ENCODE results near the gene FBXO46.
"Not testable (repeated sequence)": the region's sequence is repeated elsewhere in the genome, so short reads cannot be mapped to it uniquely, and the experiment has no call there.

Gene FBXO46

GRCh38 chr19:45692187-45693105 is 38.2 kb downstream of the FBXO46 start, which contains the start of gene QPCTL:
Gene QPCTL, plus strand, starts transcription at chr19:45692666. Its CDS starts 38 bp downstream, at chr19:45692704.
- TF ChIP-seq POLR2A (IDR thresholded peaks at IDR 0.05; ENCODE audit: low read depth, low read length) (peak; percentile 91), POLR2AphosphoS5 (IDR thresholded peaks at IDR 0.05; ENCODE audit: low read depth, low read length) (peak; percentile 82), TAF1 (IDR thresholded peaks at IDR 0.05; ENCODE audit: borderline replicate concordance, low read depth, low read length) (0 out of 2 replicates have a peak, but pooled peaks have one; percentile 31)
- peak; percentile 99 for FAIRE-seq
- DNase-seq (ENCODE audit: insufficient read length), result peak; percentile 94

- FAIRE-seq (no peak), DNase-seq (ENCODE audit: insufficient read length) (peak; percentile 81)
- TF ChIP-seq POLR2AphosphoS5 (IDR thresholded peaks at IDR 0.05; ENCODE audit: low read depth, low read length) (peak; percentile 99), POLR2A (IDR thresholded peaks at IDR 0.05; ENCODE audit: low read depth, low read length) (peak; percentile 99), TAF1 (IDR thresholded peaks at IDR 0.05; ENCODE audit: borderline replicate concordance, low read depth, low read length) (peak; percentile 84; the same call in 1 of the 2 replicates)
These were observed 39.0 kb downstream of the FBXO46 start, which contains the start of gene SNRPD2 for GRCh38 chr19:45691516-45692186. Gene SNRPD2, minus strand, starts transcription at chr19:45691953. Its CDS starts 65 bp downstream, at chr19:45691888.

DNA sequence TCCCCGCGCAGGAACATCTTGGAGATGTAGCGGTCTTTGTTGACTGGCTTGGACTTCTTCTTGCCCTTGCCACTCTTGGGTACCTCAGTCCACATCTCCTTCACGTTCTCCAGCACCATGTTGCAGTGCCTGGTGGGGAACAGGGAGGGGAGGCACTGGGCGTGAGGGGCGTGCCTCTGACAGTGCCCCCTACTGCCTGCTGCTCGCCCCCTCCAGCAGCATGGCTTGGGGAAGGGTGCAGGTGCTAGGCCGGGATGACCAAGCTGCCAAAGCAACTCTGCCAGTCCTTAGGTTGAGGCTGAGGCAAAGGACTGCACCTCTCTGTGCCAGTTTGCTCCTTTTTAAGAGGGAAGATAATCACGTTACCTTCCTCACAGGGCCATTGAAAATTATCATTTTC is 43.1 kb downstream of the FBXO46 start:
- TF ChIP-seq POLR2A (IDR thresholded peaks at IDR 0.05; ENCODE audit: low read depth, low read length), result peak; percentile 35; the same call in 1 of the 2 replicates
- no peak for TF ChIP-seq POLR2AphosphoS5 (IDR thresholded peaks at IDR 0.05; ENCODE audit: low read depth, low read length)
- FAIRE-seq (no peak), DNase-seq (ENCODE audit: insufficient read length) (no peak)

GRCh38 chr19:45685045-45685444 is 45.7 kb downstream of the FBXO46 start:
- not testable (repeated sequence) for FAIRE-seq; DNase-seq (ENCODE audit: insufficient read length)

GRCh38 chr19:45682908-45683307 is 47.8 kb downstream of the FBXO46 start:
- DNase-seq (ENCODE audit: insufficient read length), result no peak
- TF ChIP-seq POLR2A (IDR thresholded peaks at IDR 0.05; ENCODE audit: low read depth, low read length), result no peak
- no peak for TF ChIP-seq TAF1 (IDR thresholded peaks at IDR 0.05; ENCODE audit: borderline replicate concordance, low read depth, low read length)
- no peak for TF ChIP-seq POLR2AphosphoS5 (IDR thresholded peaks at IDR 0.05; ENCODE audit: low read depth, low read length)
- FAIRE-seq, result no peak

DNA sequence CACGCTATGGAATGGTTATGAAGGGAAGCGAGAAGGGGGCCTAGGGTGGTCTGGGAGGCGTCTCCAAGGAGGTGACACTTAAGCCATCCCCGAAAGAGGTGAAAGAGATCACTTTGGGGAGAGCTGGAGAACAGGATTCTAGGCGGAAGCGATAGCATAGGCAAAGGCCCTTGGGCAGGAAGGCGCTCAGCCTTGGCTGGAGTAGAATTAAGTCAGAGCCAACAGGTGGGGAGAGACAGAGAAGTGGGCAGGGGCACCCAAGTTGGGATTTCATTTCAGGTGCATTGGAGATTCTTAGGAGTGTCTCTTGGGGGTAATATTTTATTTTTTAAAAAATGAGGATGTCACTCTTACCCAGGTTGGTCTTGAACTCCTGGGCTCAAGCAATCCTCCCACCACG is 48.6 kb downstream of the FBXO46 start:
- FAIRE-seq (no peak), DNase-seq (ENCODE audit: insufficient read length) (no peak)
- no peak for TF ChIP-seq POLR2AphosphoS5 (IDR thresholded peaks at IDR 0.05; ENCODE audit: low read depth, low read length)
- no peak for TF ChIP-seq TAF1 (IDR thresholded peaks at IDR 0.05; ENCODE audit: borderline replicate concordance, low read depth, low read length)
- TF ChIP-seq POLR2A (IDR thresholded peaks at IDR 0.05; ENCODE audit: low read depth, low read length), result no peak

DNA sequence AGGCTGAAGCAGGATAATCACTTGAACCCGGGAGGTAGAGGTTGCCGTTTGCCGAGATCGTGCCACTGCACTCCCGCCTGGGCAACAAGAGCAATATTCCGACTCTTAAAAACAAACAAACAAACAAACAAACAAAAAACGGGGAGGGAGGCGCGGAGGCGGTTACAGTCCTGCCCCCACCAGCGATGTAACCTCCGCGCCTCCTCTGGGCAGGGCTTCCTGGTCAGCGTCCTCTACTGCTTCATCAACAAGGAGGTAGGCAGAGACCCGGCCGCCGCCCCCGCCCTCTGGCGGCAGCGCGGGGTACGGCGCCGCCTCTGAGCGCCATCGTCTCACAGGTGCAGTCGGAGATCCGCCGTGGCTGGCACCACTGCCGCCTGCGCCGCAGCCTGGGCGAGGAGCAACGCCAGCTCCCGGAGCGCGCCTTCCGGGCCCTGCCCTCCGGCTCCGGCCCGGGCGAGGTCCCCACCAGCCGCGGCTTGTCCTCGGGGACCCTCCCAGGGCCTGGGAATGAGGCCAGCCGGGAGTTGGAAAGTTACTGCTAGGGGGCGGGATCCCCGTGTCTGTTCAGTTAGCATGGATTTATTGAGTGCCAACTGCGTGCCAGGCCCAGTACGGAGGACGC is 49.2 kb downstream of the FBXO46 start:
- no peak; the same call in 1 of the 2 replicates for TF ChIP-seq POLR2A (IDR thresholded peaks at IDR 0.05; ENCODE audit: low read depth, low read length)
- peak; percentile 93 for FAIRE-seq
- peak; percentile 85 for DNase-seq (ENCODE audit: insufficient read length)

DNA sequence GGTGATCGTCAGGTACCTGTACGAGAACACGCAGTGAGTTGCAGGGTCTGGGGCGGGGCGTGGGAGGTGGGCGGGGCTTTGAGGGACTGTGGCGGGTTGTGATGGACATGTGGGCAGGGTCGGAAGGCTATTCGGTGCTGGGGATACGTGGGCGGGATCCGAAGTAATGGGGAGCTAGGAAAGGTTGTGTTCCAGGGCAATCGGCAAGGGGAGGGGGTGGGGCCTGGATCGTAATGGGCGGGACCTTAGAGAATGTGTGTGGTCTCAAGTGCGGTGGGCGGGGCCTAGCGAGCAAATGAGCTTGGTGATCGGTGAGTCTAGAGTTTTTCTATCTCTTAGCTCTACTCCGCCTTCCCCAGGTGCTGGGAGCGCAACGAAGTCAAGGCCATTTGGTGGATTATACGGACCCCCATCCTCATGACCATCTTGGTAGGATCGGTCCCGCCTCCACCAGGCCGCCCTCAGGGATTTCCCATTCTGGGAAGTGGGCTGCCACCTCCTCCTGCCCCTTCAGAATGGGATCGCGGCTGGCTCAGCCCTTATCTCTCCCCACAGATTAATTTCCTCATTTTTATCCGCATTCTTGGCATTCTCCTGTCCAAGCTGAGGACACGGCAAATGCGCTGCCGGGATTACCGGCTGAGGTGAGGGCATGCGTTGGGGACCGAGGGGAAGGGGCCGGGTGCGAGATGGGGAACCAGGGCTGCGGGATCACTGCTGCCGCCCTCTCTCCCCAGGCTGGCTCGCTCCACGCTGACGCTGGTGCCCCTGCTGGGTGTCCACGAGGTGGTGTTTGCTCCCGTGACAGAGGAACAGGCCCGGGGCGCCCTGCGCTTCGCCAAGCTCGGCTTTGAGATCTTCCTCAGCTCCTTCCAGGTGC is 53.1 kb downstream of the FBXO46 start:
- TF ChIP-seq POLR2A (IDR thresholded peaks at IDR 0.05; ENCODE audit: low read depth, low read length) (no peak), TAF1 (IDR thresholded peaks at IDR 0.05; ENCODE audit: borderline replicate concordance, low read depth, low read length) (no peak), POLR2AphosphoS5 (IDR thresholded peaks at IDR 0.05; ENCODE audit: low read depth, low read length) (no peak)
- DNase-seq (ENCODE audit: insufficient read length) (peak; percentile 86), FAIRE-seq (peak; percentile 91)

- no peak for TF ChIP-seq POLR2AphosphoS5 (IDR thresholded peaks at IDR 0.05; ENCODE audit: low read depth, low read length)
- TF ChIP-seq POLR2A (IDR thresholded peaks at IDR 0.05; ENCODE audit: low read depth, low read length), result no peak
- no peak for TF ChIP-seq TAF1 (IDR thresholded peaks at IDR 0.05; ENCODE audit: borderline replicate concordance, low read depth, low read length)
- DNase-seq (ENCODE audit: insufficient read length) (peak; percentile 57), FAIRE-seq (no peak)
These were observed 53.8 kb downstream of the FBXO46 start for GRCh38 chr19:45676851-45677263.

DNA sequence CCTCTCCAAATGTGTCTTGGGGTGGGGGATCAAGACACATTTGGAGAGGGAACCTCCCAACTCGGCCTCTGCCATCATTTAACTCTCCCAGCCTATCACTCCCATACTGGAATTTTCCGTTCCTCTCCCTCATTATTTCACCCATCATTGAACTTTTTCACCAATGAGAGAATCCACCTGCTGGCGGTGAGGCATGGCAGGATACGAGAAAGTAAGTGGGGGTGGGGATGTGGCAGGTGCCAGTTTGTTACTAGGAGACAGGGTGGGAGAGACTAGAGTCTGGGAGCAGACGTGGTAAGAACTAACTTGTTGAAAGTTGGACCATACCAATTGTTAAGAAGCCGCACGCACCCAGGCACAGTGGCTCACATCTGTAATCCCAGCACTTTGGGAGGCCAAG is 55.8 kb downstream of the FBXO46 start:
- no peak for DNase-seq (ENCODE audit: insufficient read length)
- TF ChIP-seq POLR2A (IDR thresholded peaks at IDR 0.05; ENCODE audit: low read depth, low read length) (no peak), TAF1 (IDR thresholded peaks at IDR 0.05; ENCODE audit: borderline replicate concordance, low read depth, low read length) (no peak), POLR2AphosphoS5 (IDR thresholded peaks at IDR 0.05; ENCODE audit: low read depth, low read length) (no peak)
- FAIRE-seq, result no peak
